GM13977 (cell line): ENCODE results near the gene ZFYVE9.

ENCODE experiments used
- DNase-seq: peaks from one replicate; pipeline ENCODE4 v3.0.0; 2012; ENCODE audit warnings: low spot score
- CTCF ChIP-seq: IDR thresholded peaks from 2 replicates; pipeline ENCODE4 v1.5.1; 2012; ENCODE audit warnings: mild to moderate bottlenecking, control low read depth; ENCODE audit not compliant: insufficient read depth; ENCODE audit errors: extremely low read depth, missing control alignments
- in situ Hi-C: fragments of 300-500 bp; cut with MboI; formaldehyde crosslinking; loops from one replicate; pipeline ENCODE4 v1.12.0; 2022; ENCODE audit warnings: low sequenced_read_pairs, low pct_unique_long_range_greater_than_20kb, mixed read lengths, inconsistent platforms; ENCODE audit not compliant: unreplicated experiment

ZFYVE9 gene

GRCh38 chr1:52238887-52239707 lies 97.2 kb downstream of the ZFYVE9 start:
- TF ChIP-seq CTCF: no peak
- DNase-seq: peak; percentile 20
- in situ Hi-C loops: no loop called here

GRCh38 chr1:52239708-52240001 lies 97.8 kb downstream of the ZFYVE9 start:
- in situ Hi-C loops: no loop called here
- peak; percentile 29 for DNase-seq
- no peak for TF ChIP-seq CTCF

GRCh38 chr1:52240592-52241210 lies 98.8 kb downstream of the ZFYVE9 start:
- in situ Hi-C loops: no loop called here
- DNase-seq: no peak
- no peak for TF ChIP-seq CTCF

- in situ Hi-C loops: no loop called here
- TF ChIP-seq CTCF: no peak
- DNase-seq: no peak
Observed at GRCh38 chr1:52243221-52243987, 101.5 kb downstream of the ZFYVE9 start.

DNA sequence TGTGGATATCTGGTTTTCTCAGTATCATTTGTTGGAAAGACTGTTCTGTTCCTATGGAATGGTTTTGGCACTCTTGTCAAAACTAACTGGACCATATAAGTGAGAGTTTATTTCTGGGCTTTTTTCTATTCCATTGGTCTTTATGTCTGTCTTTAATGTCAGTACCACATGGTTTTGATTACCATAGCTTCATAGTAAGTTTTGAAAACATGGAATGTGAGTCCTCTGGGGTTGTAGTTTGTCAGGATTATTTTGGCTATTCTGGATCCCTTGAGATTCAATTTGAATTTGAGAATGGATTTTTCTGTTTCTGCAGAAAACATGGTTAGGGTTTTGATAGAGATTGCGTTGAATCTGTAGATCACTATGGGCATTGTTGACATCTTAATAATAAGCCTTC lies 107.9 kb downstream of the ZFYVE9 start:
- TF ChIP-seq CTCF: no peak
- no peak for DNase-seq
- in situ Hi-C loops: no loop called here

DNA sequence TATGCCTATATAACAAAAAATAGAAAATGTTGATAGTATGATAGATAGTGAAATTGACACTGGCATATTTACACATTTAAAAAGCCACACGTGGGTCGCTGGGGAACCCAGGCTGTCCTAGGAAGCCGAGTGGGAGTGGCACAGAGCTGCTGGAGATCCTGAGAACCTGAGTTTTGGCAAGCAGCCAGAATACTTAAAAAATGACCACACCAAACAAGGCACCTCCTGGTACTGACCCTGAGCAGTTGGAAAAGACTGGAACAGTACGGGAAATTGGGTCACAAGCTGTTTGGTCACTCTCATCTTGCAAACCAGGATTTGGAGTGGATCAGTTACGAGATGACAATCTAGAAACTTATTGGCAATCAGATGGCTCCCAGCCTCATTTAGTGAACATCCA lies 111.5 kb downstream of the ZFYVE9 start:
- TF ChIP-seq CTCF: no peak
- DNase-seq: no peak
- in situ Hi-C loops: no loop called here
